ENCODE measurements around the gene APPL1.

Gene APPL1

DNA sequence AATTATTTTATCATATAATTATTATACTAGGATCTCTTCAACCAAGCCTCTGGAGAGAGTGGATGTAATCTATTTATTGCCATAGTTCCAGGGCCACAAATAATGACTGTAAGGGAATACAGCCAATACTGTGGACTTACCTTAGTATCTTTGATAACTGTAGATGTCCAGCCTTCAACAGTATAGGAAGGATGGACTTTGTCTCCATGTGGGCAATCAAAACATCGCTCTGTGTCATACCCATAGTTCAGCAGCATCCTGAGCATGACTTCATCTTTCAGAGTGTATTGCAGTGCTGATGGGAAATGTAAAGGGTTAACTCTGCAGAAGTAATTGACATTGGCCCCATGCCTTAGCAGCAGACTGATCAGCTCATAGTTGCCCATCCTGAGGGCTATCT, 50.7 kb downstream of the APPL1 start:
- TF ChIP-seq FOXP2 (optimal IDR thresholded peaks at IDR 0.05; ENCODE audit: borderline replicate concordance, extremely low read depth, extremely low read length, insufficient read depth) (no peak), TAF1 (IDR thresholded peaks at IDR 0.05; ENCODE audit: borderline replicate concordance, insufficient read depth, low read length) (no peak), REST (IDR thresholded peaks at IDR 0.05; ENCODE audit: insufficient read depth in 1 of 2, low read depth in 2 of 2, low read length in 2 of 2) (no peak)

GRCh38 chr3:57279685-57280084, 52.2 kb downstream of the APPL1 start:
- no peak for TF ChIP-seq REST (IDR thresholded peaks at IDR 0.05; ENCODE audit: insufficient read depth in 1 of 2, low read depth in 2 of 2, low read length in 2 of 2)
- no peak for TF ChIP-seq POLR2AphosphoS5 (IDR thresholded peaks at IDR 0.05; ENCODE audit: low read depth, low read length)
- TF ChIP-seq SIN3A (IDR thresholded peaks at IDR 0.05; ENCODE audit: borderline replicate concordance, insufficient read depth, low read length): no peak
- no peak for TF ChIP-seq FOXP2 (optimal IDR thresholded peaks at IDR 0.05; ENCODE audit: borderline replicate concordance, extremely low read depth, extremely low read length, insufficient read depth)
- no peak for TF ChIP-seq TAF1 (IDR thresholded peaks at IDR 0.05; ENCODE audit: borderline replicate concordance, insufficient read depth, low read length)

DNA sequence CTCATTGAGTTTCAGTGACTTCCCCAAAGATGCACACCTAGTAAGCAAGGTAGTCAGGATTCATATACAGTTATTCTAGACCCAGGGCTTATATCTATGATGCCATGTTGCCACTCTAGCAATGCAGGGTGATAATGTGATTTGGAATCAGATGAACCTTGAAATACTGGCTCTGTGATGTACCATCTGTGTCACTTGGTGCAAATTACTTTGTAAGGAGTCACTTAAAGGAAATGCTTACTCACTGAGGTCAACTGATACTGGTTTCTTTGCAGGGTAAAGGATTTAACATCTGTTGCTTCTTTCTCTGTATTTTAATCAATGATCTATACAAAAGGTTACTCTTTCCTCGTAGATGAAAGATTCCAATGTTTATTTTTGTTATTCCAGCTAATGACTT, 54.2 kb downstream of the APPL1 start:
- TF ChIP-seq POLR2AphosphoS5 (IDR thresholded peaks at IDR 0.05; ENCODE audit: low read depth, low read length): no peak
- no peak for TF ChIP-seq TAF1 (IDR thresholded peaks at IDR 0.05; ENCODE audit: borderline replicate concordance, insufficient read depth, low read length)
- TF ChIP-seq REST (IDR thresholded peaks at IDR 0.05; ENCODE audit: insufficient read depth in 1 of 2, low read depth in 2 of 2, low read length in 2 of 2): no peak
- no peak for TF ChIP-seq FOXP2 (optimal IDR thresholded peaks at IDR 0.05; ENCODE audit: borderline replicate concordance, extremely low read depth, extremely low read length, insufficient read depth)
- TF ChIP-seq SIN3A (IDR thresholded peaks at IDR 0.05; ENCODE audit: borderline replicate concordance, insufficient read depth, low read length): no peak

DNA sequence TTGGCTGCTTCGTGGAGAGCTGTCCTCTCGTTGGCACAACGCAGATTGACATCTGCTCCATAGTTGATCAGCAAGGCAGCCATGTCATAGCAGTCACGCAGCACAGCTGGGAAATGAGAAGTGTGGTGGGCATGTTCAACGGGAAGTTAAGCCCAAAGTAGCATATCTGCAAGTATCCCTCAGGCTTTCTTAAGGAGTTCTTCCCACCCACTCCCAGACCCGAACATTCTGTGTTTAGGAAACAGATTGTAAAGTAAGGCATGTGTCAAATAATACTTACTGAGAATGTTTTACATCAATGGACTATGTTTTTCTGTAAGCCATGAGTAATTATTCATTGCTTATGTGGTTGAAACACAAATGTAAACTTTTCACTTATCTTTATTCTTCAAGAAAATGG, 55.8 kb downstream of the APPL1 start:
- TF ChIP-seq POLR2AphosphoS5 (IDR thresholded peaks at IDR 0.05; ENCODE audit: low read depth, low read length) (no peak), REST (IDR thresholded peaks at IDR 0.05; ENCODE audit: insufficient read depth in 1 of 2, low read depth in 2 of 2, low read length in 2 of 2) (no peak), FOXP2 (optimal IDR thresholded peaks at IDR 0.05; ENCODE audit: borderline replicate concordance, extremely low read depth, extremely low read length, insufficient read depth) (no peak), SIN3A (IDR thresholded peaks at IDR 0.05; ENCODE audit: borderline replicate concordance, insufficient read depth, low read length) (no peak), TAF1 (IDR thresholded peaks at IDR 0.05; ENCODE audit: borderline replicate concordance, insufficient read depth, low read length) (no peak)

DNA sequence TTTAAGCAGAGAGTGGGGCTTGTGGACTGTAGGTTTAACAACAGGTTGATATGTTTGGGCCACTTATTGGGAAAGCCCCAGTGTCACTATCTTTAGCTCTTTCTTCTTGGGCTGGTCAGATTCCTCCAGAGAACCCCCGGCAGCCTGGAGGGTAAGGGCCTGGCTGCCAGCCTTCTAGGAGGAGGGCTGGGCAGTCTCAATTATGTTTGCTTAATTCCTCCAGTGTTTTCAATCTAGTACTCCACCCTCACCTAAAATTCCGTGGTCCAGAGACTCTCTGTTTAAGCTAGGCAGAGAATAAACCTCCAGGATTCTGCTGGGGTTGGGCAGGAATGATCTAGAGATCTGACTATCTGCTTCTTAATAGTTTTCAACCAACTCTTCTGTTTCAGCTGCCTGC, 59.7 kb downstream of the APPL1 start:
- no peak for TF ChIP-seq POLR2AphosphoS5 (IDR thresholded peaks at IDR 0.05; ENCODE audit: low read depth, low read length)
- TF ChIP-seq REST (IDR thresholded peaks at IDR 0.05; ENCODE audit: insufficient read depth in 1 of 2, low read depth in 2 of 2, low read length in 2 of 2): no peak
- no peak for TF ChIP-seq FOXP2 (optimal IDR thresholded peaks at IDR 0.05; ENCODE audit: borderline replicate concordance, extremely low read depth, extremely low read length, insufficient read depth)
- no peak for TF ChIP-seq SIN3A (IDR thresholded peaks at IDR 0.05; ENCODE audit: borderline replicate concordance, insufficient read depth, low read length)
- no peak for TF ChIP-seq TAF1 (IDR thresholded peaks at IDR 0.05; ENCODE audit: borderline replicate concordance, insufficient read depth, low read length)
